RWPE2 (cell line): ENCODE measurements around the gene MRPL43.
A peak's percentile ranks its signal among the peaks of the same experiment; 100 is the strongest.

Source experiments
- ATAC-seq: fragments of 200-7000 bp; cut with Tn5 transposase; 3 replicates; pipeline ENCODE4 v1.9.1; 2021; ENCODE audit warnings: low read depth
- DNase-seq: peaks from one replicate; pipeline ENCODE4 v3.0.0-alpha.2; 2020; ENCODE audit warnings: low spot score
- H3K27ac ChIP-seq: fragments of 450-650 bp; 2 replicates; pipeline ENCODE4 v1.5.1; 2017; ENCODE audit warnings: mild to moderate bottlenecking; ENCODE audit not compliant: poor library complexity, severe bottlenecking
- H3K27me3 ChIP-seq: fragments of 250-450 bp; sonication (Bioruptor Pico); 2 replicates; pipeline ENCODE4 v1.5.1; 2021; ENCODE audit warnings: mild to moderate bottlenecking, moderate library complexity; ENCODE audit not compliant: insufficient read depth, poor library complexity, severe bottlenecking
- H3K36me3 ChIP-seq: fragments of 250-450 bp; sonication (Bioruptor Pico); 2 replicates; pipeline ENCODE4 v1.5.1; 2020; ENCODE audit warnings: low read depth, mild to moderate bottlenecking, moderate library complexity
- H3K4me1 ChIP-seq: fragments of 250-450 bp; sonication (Bioruptor Pico); 2 replicates; pipeline ENCODE4 v1.5.1; 2021; ENCODE audit warnings: mild to moderate bottlenecking, moderate library complexity; ENCODE audit not compliant: insufficient read depth, poor library complexity, severe bottlenecking
- H3K4me3 ChIP-seq: fragments of 250-450 bp; sonication (Bioruptor Pico); 2 replicates; pipeline ENCODE4 v1.5.1; 2021; ENCODE audit warnings: mild to moderate bottlenecking, moderate library complexity; ENCODE audit not compliant: severe bottlenecking
- H3K9me3 ChIP-seq: fragments of 250-450 bp; sonication (Bioruptor Pico); 2 replicates; pipeline ENCODE4 v1.5.1; 2021; ENCODE audit warnings: mild to moderate bottlenecking, moderate library complexity; ENCODE audit not compliant: severe bottlenecking
- TF ChIP-seq, protein P1 (sequence below): fragments of 450-650 bp; IDR thresholded peaks from one replicate; pipeline ENCODE4 v1.5.1; 2017; ENCODE audit warnings: mild to moderate bottlenecking, moderate library complexity; ENCODE audit not compliant: poor library complexity, severe bottlenecking

MRPL43 gene

DNA sequence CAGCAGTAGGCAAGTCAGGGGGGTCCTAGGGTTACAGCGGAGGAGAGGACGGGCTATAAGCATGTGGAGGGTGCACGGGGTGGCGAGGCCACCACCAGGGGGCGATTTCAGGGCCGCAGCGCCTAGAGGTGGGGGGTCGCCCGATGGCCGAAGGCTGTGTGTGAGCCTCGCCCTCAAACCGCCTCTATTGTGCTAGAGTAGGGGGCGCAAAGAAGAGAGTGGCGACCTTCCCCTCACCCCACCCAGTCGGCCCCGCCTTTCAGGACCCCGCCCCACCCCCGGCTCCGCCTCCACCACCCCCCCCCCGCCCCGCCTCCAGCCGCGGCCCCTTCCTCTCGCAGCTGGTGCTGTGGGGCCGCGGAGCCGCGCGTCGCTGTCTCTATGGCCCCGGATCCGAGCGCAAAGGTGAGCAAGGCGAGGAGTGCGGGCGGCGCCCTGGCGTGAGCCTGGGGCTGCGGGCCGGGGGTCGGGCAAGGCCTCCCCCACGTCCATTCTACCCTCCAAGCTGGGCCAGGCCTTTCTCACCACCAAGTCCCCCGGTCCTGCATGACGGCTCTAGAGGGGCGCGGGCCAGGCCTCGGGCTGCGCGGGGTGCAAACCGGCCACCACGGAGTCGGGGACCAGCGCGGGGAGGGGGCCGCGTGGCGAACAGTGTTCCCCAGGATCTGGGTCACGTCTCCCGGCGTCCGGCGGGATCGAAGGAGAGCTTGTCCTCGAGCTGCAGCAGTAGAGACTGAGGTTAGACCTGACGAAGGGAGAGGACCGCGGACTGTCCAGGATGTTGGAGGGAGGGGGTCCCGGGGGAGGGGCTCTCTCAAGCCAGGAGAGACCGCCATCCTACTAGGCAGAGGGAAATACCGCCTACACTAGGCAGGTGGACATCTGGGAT is 17.9 kb downstream of the MRPL43 start, which contains the start of gene SEMA4G:
SEMA4G (plus strand) TSS at position 318 of the 889 bp plus-strand sequence. CDS start 3,409 bp downstream, outside the sequence.
- no peaks in the 10 kb centered on the region for H3K9me3 ChIP-seq
- no peak for DNase-seq
- H3K27me3 ChIP-seq, result no peaks in the 10 kb centered on the region
- TF ChIP-seq, protein P1, sequence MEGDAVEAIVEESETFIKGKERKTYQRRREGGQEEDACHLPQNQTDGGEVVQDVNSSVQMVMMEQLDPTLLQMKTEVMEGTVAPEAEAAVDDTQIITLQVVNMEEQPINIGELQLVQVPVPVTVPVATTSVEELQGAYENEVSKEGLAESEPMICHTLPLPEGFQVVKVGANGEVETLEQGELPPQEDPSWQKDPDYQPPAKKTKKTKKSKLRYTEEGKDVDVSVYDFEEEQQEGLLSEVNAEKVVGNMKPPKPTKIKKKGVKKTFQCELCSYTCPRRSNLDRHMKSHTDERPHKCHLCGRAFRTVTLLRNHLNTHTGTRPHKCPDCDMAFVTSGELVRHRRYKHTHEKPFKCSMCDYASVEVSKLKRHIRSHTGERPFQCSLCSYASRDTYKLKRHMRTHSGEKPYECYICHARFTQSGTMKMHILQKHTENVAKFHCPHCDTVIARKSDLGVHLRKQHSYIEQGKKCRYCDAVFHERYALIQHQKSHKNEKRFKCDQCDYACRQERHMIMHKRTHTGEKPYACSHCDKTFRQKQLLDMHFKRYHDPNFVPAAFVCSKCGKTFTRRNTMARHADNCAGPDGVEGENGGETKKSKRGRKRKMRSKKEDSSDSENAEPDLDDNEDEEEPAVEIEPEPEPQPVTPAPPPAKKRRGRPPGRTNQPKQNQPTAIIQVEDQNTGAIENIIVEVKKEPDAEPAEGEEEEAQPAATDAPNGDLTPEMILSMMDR, result peak; percentile 60
- H3K4me1 ChIP-seq, result peaks cover 3% of the 10 kb centered on the region
- peak within 1 kb of the TSS; percentile 43 for H3K4me3 ChIP-seq
- no peaks in the 10 kb centered on the region for H3K36me3 ChIP-seq
- no peak within 1 kb of the TSS for H3K27ac ChIP-seq
- peak; percentile 69 for ATAC-seq

DNA sequence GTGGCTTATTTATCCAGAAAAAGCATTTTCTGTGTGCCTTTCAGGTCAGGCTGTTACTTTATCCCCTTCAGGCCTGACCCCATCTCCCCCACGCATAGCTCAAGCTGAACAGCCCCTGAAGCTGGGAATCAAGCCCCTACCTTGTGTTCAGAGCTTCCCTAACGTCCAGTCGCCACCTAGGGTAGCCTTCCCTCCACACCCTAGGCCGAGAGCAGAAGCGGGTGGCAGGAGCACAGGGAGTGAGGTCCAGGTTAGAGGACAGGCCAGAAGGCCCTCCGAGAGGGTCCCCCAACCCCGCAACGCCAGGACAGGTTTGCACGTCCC is 18.5 kb downstream of the MRPL43 start:
- DNase-seq (no peak), ATAC-seq (peak; percentile 5; the same call in 2 of the 3 replicates)
- Histone ChIP-seq H3K36me3 (peaks cover 5% of the 10 kb centered on the region; the same call in 1 of the 2 replicates), H3K4me3 (peak overlapping the region; percentile 43), H3K27ac (no peak overlapping the region), H3K4me1 (peaks cover 3% of the 10 kb centered on the region), H3K9me3 (no peaks in the 10 kb centered on the region), H3K27me3 (no peaks in the 10 kb centered on the region)
- TF ChIP-seq, protein P1, result no peak

DNA sequence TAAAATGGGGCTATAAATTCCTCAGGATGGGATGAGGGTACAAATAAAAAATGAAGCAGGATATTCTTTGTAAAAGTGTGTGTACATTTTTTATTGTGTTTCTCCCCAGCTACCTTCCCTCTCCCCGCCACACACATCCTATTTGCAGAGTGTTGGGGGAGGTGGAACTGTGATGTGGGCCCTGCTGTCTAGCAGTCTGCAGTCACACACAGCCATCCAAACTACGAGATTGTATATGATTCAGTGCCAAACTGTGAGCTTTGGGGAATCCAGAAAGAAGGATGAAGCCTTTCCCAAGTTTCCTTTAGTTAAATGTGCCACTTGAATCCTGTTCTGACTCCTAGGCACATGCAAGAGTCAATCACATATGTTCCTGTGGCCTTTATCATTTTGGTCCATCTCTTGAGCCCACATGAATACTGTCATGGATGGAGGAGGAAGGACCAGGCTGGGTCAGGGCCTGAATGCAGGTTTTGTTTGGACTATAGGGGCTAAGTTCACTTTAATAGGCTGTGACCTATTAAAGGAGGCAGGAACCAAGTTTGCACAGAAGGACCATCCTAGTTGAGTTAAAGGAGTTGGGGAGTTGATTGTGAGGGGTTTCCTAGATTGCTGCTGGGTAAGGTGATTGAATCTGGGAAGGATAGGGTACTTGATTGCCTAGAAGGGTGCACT is 19.1 kb downstream of the MRPL43 start:
- DNase-seq (no peak), ATAC-seq (no peak)
- H3K36me3 ChIP-seq, result peaks cover 11% of the 10 kb centered on the region; the same call in 1 of the 2 replicates
- H3K27ac ChIP-seq, result no peak overlapping the region
- H3K9me3 ChIP-seq, result no peaks in the 10 kb centered on the region
- TF ChIP-seq, protein P1, result no peak
- peaks cover 3% of the 10 kb centered on the region for H3K4me1 ChIP-seq
- no peak overlapping the region for H3K4me3 ChIP-seq
- H3K27me3 ChIP-seq, result no peaks in the 10 kb centered on the region

DNA sequence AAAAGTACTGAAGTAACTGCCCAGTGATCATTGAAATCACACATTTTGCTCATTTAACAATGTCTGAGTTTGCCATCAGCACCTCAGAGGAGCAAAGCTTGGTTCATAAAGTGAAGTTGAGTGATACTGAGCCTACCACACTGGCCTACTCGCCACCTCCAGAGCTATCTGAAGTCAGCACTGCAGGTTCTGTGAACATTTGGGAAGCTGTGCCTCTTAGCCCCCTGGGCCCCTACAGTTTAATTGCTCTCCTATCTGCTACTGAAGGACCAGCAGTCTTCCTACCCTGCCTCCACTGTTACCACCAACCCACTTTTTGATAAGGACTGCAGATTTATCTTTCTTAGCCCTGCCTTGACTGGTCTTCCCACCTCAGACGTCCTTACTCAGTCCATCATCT is 20.0 kb downstream of the MRPL43 start:
- DNase-seq (no peak), ATAC-seq (no peak)
- Histone ChIP-seq H3K9me3 (no peaks in the 10 kb centered on the region), H3K4me3 (no peak overlapping the region), H3K27me3 (no peaks in the 10 kb centered on the region), H3K27ac (no peak overlapping the region), H3K36me3 (peaks cover 20% of the 10 kb centered on the region), H3K4me1 (peaks cover 3% of the 10 kb centered on the region)
- TF ChIP-seq, protein P1, result no peak

DNA sequence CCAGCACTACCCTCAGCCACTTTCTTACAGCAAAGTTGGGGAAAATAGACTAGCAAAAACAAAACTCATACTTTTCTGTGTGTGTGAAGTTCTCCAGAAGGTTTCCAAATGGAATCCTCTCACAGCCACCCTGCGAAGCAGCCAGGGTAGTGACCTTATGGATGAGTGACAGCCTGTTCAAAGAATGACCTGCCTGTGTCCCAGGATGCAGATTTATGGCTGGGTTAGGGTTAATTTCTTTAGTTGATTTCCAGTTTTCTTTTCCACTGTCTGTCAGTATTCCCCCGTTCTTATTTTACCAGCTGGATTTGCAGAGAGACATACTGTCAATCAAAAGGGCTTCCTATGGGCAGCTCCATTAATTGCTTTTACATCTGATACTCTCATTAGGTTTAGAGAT is 20.4 kb downstream of the MRPL43 start:
- H3K4me1 ChIP-seq, result peaks cover 3% of the 10 kb centered on the region
- DNase-seq (no peak), ATAC-seq (no peak)
- no peaks in the 10 kb centered on the region for H3K27me3 ChIP-seq
- no peak overlapping the region for H3K4me3 ChIP-seq
- no peak overlapping the region for H3K27ac ChIP-seq
- peaks cover 24% of the 10 kb centered on the region for H3K36me3 ChIP-seq
- TF ChIP-seq, protein P1, result no peak
- H3K9me3 ChIP-seq, result no peaks in the 10 kb centered on the region
